Measurements from ENCODE around the gene PIAS4. TPM values are rescaled to one million over a fixed set of nuclear protein-coding genes. Genes with fewer than 3 reads are reported as not detected.

Gene PIAS4
- total RNA-seq, 1 donor from 2014 or later, result 17.0 TPM

DNA sequence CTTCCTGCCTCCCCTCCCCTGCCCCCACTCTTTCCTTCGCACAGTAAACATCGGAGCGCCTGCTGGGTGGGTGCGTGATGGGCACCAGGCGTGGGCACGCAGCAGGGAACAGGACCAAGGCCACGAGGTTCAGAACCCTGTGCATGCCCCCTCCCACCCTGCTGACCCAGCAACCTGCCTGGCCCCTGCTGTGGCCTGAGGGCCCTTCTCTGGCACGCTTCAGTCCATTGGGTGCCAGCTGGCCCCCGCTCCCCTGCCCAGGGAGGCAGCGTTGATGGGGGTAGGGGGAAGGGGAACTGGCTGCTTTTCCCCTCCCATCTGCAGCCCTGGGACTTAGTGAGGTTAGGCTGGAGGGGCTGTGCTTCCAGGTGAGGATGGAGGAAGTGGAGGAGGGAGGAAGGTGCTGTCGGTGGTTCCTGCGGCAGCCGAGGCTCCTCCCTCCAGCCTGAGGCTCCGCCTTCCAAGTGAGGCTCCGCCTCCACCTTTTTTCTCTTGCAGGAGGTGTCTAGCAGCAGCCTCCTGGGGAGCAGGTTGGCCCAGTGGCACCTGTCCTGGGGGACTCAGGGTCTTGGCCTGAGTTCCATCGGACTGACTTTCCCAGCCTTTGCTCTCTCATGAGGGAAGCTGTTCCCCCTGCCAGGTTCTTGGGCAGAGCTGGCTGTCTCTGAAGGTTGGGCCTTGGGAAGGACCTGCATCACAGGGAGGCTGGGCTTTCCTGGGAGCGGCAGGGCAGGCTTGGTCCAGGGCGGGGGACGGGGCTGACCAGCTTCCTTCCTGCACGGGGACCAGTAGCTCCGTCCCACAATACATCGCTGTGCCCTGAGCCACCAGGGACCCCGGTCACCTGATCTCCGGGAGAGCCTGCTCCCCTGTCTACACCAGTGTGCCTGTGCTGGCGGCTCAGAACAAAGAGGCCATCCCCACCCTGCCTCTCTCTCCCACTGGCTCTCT, 7.3 kb downstream of the PIAS4 start:
- peak; percentile 10 for DNase-seq (ENCODE audit: low spot score)
- H3K4me3 Mint-ChIP-seq, result no peak overlapping the region
- TF ChIP-seq EZH2 (IDR thresholded peaks at IDR 0.05) (no peak), EZH2phosphoT487 (IDR thresholded peaks at IDR 0.05) (no peak)
- TF ChIP-seq, protein P1, sequence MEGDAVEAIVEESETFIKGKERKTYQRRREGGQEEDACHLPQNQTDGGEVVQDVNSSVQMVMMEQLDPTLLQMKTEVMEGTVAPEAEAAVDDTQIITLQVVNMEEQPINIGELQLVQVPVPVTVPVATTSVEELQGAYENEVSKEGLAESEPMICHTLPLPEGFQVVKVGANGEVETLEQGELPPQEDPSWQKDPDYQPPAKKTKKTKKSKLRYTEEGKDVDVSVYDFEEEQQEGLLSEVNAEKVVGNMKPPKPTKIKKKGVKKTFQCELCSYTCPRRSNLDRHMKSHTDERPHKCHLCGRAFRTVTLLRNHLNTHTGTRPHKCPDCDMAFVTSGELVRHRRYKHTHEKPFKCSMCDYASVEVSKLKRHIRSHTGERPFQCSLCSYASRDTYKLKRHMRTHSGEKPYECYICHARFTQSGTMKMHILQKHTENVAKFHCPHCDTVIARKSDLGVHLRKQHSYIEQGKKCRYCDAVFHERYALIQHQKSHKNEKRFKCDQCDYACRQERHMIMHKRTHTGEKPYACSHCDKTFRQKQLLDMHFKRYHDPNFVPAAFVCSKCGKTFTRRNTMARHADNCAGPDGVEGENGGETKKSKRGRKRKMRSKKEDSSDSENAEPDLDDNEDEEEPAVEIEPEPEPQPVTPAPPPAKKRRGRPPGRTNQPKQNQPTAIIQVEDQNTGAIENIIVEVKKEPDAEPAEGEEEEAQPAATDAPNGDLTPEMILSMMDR (IDR thresholded peaks at IDR 0.05), result no peak
- peaks cover 5% of the 10 kb centered on the region for H3K27me3 Mint-ChIP-seq (ENCODE audit: insufficient read depth, low read depth)
- Histone ChIP-seq H3K36me3 (no peaks in the 10 kb centered on the region), H3K27me3 (no peaks in the 10 kb centered on the region), H3K9ac (no peak overlapping the region), H3K4me1 (no peaks in the 10 kb centered on the region), H3K4me3 (no peak overlapping the region), H3K79me2 (ENCODE audit: low read depth) (peaks cover 88% of the 10 kb centered on the region), H3F3A (ENCODE audit: low read depth) (no peaks in the 10 kb centered on the region), H3K9me3 (ENCODE audit: low read depth) (no peaks in the 10 kb centered on the region), H3K4me2 (no peak overlapping the region), H2AFZ (replicated peaks) (no peak overlapping the region), H4K20me1 (ENCODE audit: low read depth) (peaks cover 81% of the 10 kb centered on the region), H3K27ac (no peak overlapping the region)
- H3K4me1 Mint-ChIP-seq, result peaks cover 5% of the 10 kb centered on the region
- H3K27ac Mint-ChIP-seq, result no peak overlapping the region
- no peaks in the 10 kb centered on the region for H3K9me3 Mint-ChIP-seq
- peaks cover 4% of the 10 kb centered on the region for H3K36me3 Mint-ChIP-seq

DNA sequence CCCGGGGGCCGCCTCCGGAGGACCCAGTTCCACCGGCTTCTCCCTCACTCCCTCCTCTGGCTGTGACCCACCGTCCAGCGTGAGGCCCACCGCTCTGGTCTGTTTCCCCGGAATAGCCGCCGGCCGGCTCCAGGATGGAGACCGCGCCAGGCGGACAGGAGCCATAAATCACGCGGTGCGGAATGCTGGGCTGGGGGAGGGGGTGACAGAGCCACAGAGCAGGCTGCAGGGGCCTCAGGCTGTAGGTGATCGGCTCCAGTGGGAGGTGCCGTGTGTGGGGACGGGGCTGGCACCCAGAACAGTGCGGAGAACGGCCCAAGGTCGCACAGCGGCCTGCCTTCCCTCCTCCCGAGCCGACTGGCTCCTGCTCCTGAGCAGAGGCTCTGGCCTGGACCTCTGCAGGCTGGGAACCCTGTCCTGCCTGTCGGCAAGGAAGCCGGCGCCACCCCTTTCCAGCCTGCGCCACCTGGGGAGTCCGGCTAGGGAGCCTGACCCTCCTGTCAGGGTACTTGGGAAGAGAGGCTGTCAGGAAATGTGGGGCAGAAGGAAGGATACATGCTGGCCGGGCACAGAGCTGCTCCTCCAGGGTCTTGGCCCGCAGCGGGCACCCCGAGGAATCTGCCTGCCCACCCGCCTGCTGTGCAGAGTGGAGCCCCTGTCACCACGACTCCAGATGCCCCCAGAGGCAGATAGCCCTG, 8.3 kb downstream of the PIAS4 start:
- Histone ChIP-seq H3K36me3 (no peaks in the 10 kb centered on the region), H3K9ac (no peak overlapping the region), H2AFZ (replicated peaks) (no peak overlapping the region), H3K27me3 (no peaks in the 10 kb centered on the region), H3K27ac (no peak overlapping the region), H4K20me1 (ENCODE audit: low read depth) (peaks cover 77% of the 10 kb centered on the region), H3F3A (ENCODE audit: low read depth) (no peaks in the 10 kb centered on the region), H3K4me3 (no peak overlapping the region), H3K79me2 (ENCODE audit: low read depth) (peaks cover 87% of the 10 kb centered on the region), H3K9me3 (ENCODE audit: low read depth) (no peaks in the 10 kb centered on the region), H3K4me2 (no peak overlapping the region), H3K4me1 (no peaks in the 10 kb centered on the region)
- Mint-ChIP-seq H3K4me1 (peaks cover 2% of the 10 kb centered on the region), H3K27ac (no peak overlapping the region), H3K9me3 (no peaks in the 10 kb centered on the region), H3K4me3 (no peak overlapping the region), H3K36me3 (peaks cover 4% of the 10 kb centered on the region), H3K27me3 (ENCODE audit: insufficient read depth, low read depth) (peaks cover 5% of the 10 kb centered on the region)
- TF ChIP-seq, protein P1 (IDR thresholded peaks at IDR 0.05), result no peak
- no peak for TF ChIP-seq EZH2 (IDR thresholded peaks at IDR 0.05)
- no peak for TF ChIP-seq EZH2phosphoT487 (IDR thresholded peaks at IDR 0.05)
- DNase-seq (ENCODE audit: low spot score), result no peak

DNA sequence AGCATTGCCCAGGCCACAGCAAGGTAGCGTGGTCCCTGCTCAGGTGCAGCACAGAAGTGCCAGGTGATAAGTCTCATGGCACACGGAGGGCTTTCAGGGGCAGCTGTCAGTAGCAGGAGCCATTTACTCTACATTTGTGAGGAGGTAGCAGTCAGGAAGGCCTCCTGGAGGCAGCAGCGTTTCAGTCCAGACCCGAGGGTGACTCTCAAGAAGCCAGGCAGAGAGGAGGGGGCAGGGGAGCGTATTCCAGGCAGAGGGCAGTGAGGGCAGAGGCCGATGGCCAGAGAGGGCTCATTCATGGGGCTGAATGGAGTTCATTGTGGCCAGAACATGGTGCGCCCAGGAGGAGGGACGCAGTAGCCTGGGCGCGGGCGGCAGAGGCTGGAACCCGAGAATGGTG, 8.9 kb downstream of the PIAS4 start:
- H3F3A ChIP-seq (ENCODE audit: low read depth), result no peaks in the 10 kb centered on the region
- no peak overlapping the region for H3K4me3 ChIP-seq
- H3K27me3 Mint-ChIP-seq (ENCODE audit: insufficient read depth, low read depth), result peaks cover 3% of the 10 kb centered on the region
- no peaks in the 10 kb centered on the region for H3K9me3 Mint-ChIP-seq
- H3K27ac Mint-ChIP-seq, result no peak overlapping the region
- H3K27ac ChIP-seq, result no peak overlapping the region
- no peaks in the 10 kb centered on the region for H3K4me1 ChIP-seq
- H3K36me3 Mint-ChIP-seq, result peaks cover 7% of the 10 kb centered on the region
- H2AFZ ChIP-seq (replicated peaks), result no peak overlapping the region
- H4K20me1 ChIP-seq (ENCODE audit: low read depth), result peaks cover 75% of the 10 kb centered on the region
- H3K4me2 ChIP-seq, result no peak overlapping the region
- no peaks in the 10 kb centered on the region for H3K4me1 Mint-ChIP-seq
- H3K9ac ChIP-seq, result no peak overlapping the region
- DNase-seq (ENCODE audit: low spot score), result no peak
- H3K9me3 ChIP-seq (ENCODE audit: low read depth), result no peaks in the 10 kb centered on the region
- peaks cover 87% of the 10 kb centered on the region for H3K79me2 ChIP-seq (ENCODE audit: low read depth)
- no peak for TF ChIP-seq EZH2 (IDR thresholded peaks at IDR 0.05)
- no peak for TF ChIP-seq EZH2phosphoT487 (IDR thresholded peaks at IDR 0.05)
- TF ChIP-seq, protein P1 (IDR thresholded peaks at IDR 0.05), result no peak
- H3K36me3 ChIP-seq, result no peaks in the 10 kb centered on the region
- no peaks in the 10 kb centered on the region for H3K27me3 ChIP-seq
- H3K4me3 Mint-ChIP-seq, result no peak overlapping the region
